GM12878 (cell line): ENCODE measurements around the gene ASXL2. TPM values are rescaled to one million over a fixed set of nuclear protein-coding genes. Genes with fewer than 3 reads are reported as not detected.

ENCODE experiments used
- ATAC-seq: fragments of 200-7000 bp; cut with Tn5 transposase; 3 replicates; pipeline ENCODE4 v1.9.1; 2020; ENCODE audit warnings: mild to moderate bottlenecking, moderate library complexity
- BruUV-seq: library from RNA; stranded (reverse); fragments of 400-500 nt; replicated peaks from 2 replicates; lab custom pipeline; 2021; lab: Mats Ljungman, UMichigan
- CTCF ChIA-PET: fragments of 300-600 bp; sonication (Branson Sonifier 250); formaldehyde crosslinking; extraction: SDS; loops from one replicate; lab custom pipeline; 2021; ENCODE audit warnings: inconsistent platforms; lab: Yijun Ruan, JAX
- POLR2A ChIA-PET: fragments of 350-600 bp; formaldehyde crosslinking; extraction: SDS; loops from one replicate; lab custom pipeline; 2021; ENCODE audit warnings: inconsistent platforms; lab: Charles Lee
- RAD21 ChIA-PET: fragments of 300-600 bp; sonication (Branson Sonifier 250); formaldehyde crosslinking; loops from one replicate; lab custom pipeline; 2023; ENCODE audit warnings: antibody characterized with exemption; ENCODE audit not compliant: unreplicated experiment; lab: Charles Lee
- SMC1A ChIA-PET: fragments of 300-600 bp; sonication (Branson Sonifier 250); formaldehyde crosslinking; loops from one replicate; lab custom pipeline; 2023; ENCODE audit not compliant: unreplicated experiment, uncharacterized antibody; lab: Charles Lee
- DNase-seq: peaks from one replicate; pipeline ENCODE4 v3.0.0-alpha.2; 2011; ENCODE audit warnings: low read depth, low spot score
- FAIRE-seq: peaks from 3 replicates; lab custom pipeline; 2011; peaks lifted over from hg19 to GRCh38; lab: Jason Lieb, UNC
- H2AFZ ChIP-seq: 2 replicates; pipeline ENCODE4 v1.6.0; 2011; ENCODE audit warnings: low read depth, low read length, control low read depth; ENCODE audit not compliant: control insufficient read depth
- H3K27ac ChIP-seq: 2 replicates; pipeline ENCODE4 v1.5.1; 2011; ENCODE audit warnings: control low read depth; ENCODE audit not compliant: control insufficient read depth, insufficient read depth
- H3K27me3 ChIP-seq, 2 experiments: replicated peaks in 1 of 2; 2 replicates each; pipeline versions ENCODE4 v1.6.0 to v1.6.1; 2011; ENCODE audit warnings: low read length in 1 of 2; ENCODE audit not compliant: control insufficient read depth in 2 of 2, insufficient read depth in 2 of 2
- H3K36me3 ChIP-seq, 2 experiments: 2 replicates each; pipeline ENCODE4 v1.5.1; 2011; ENCODE audit warnings: low read length in 1 of 2; ENCODE audit not compliant: control insufficient read depth in 2 of 2, insufficient read depth in 2 of 2
- H3K4me1 ChIP-seq: 2 replicates; pipeline ENCODE4 v1.6.1; 2011; ENCODE audit warnings: mild to moderate bottlenecking, low read length, moderate library complexity, mixed read lengths; ENCODE audit not compliant: control insufficient read depth, insufficient read depth
- H3K4me2 ChIP-seq: 2 replicates; pipeline ENCODE4 v1.6.0; 2011; ENCODE audit warnings: control low read depth; ENCODE audit not compliant: control insufficient read depth, insufficient read depth
- H3K4me3 ChIP-seq: fragments of 200-600 bp; sonication (generic); 2 replicates; pipeline ENCODE4 v1.5.1; 2016
- H3K79me2 ChIP-seq: 2 replicates; pipeline ENCODE4 v1.6.0; 2011; ENCODE audit warnings: low read length; ENCODE audit not compliant: control insufficient read depth, insufficient read depth
- H3K9ac ChIP-seq: 2 replicates; pipeline ENCODE4 v1.8.0; 2011; ENCODE audit warnings: low read length, control low read depth, mixed read lengths; ENCODE audit not compliant: control insufficient read depth, insufficient read depth
- H3K9me3 ChIP-seq: replicated peaks from 3 replicates; pipeline ENCODE4 v1.5.1; 2011; ENCODE audit warnings: mild to moderate bottlenecking, low read length; ENCODE audit not compliant: control insufficient read depth, insufficient read depth
- H4K20me1 ChIP-seq: 2 replicates; pipeline ENCODE4 v1.6.0; 2011; ENCODE audit not compliant: control insufficient read depth, insufficient read depth
- CHD1 ChIP-seq: IDR thresholded peaks from 2 replicates; pipeline ENCODE4 v1.6.1; 2012; ENCODE audit warnings: low read depth, low read length, improper control_type of control experiment
- CREB1 ChIP-seq: IDR thresholded peaks from 2 replicates; pipeline ENCODE4 v1.6.1; 2012; ENCODE audit warnings: low read depth, mild to moderate bottlenecking, inconsistent platforms
- FOS ChIP-seq: IDR thresholded peaks from 3 replicates; pipeline ENCODE4 v1.6.1; 2011; ENCODE audit warnings: borderline replicate concordance; ENCODE audit not compliant: insufficient read length; ENCODE audit errors: extremely low read depth
- GABPA ChIP-seq: IDR thresholded peaks from 2 replicates; pipeline ENCODE4 v1.6.1; 2014; ENCODE audit warnings: antibody characterized with exemption, low read depth, mild to moderate bottlenecking, inconsistent platforms
- HDGF ChIP-seq: fragments of 450-650 bp; IDR thresholded peaks from 2 replicates; pipeline ENCODE4 v1.6.1; 2016; ENCODE audit warnings: antibody characterized with exemption
- MTA2 ChIP-seq: fragments of 450-650 bp; IDR thresholded peaks from 2 replicates; pipeline ENCODE4 v1.6.1; 2016; ENCODE audit warnings: low read depth, mild to moderate bottlenecking, moderate library complexity
- MTA3 ChIP-seq: IDR thresholded peaks from 2 replicates; pipeline ENCODE4 v1.6.1; 2012; ENCODE audit warnings: low read length, inconsistent platforms, borderline replicate concordance
- MXI1 ChIP-seq: fragments of 150-350 bp; IDR thresholded peaks from 2 replicates; pipeline ENCODE4 v1.6.1; 2011; ENCODE audit warnings: low read depth, mild to moderate bottlenecking, inconsistent platforms, low read length, improper control_type of control experiment
- NR2F1 ChIP-seq: fragments of 450-650 bp; conservative IDR thresholded peaks from 2 replicates; pipeline ENCODE4 v1.6.1; 2017; ENCODE audit warnings: mild to moderate bottlenecking
- PKNOX1 ChIP-seq: fragments of 450-650 bp; IDR thresholded peaks from 2 replicates; pipeline ENCODE4 v1.6.1; 2016; ENCODE audit warnings: mild to moderate bottlenecking
- RFX5 ChIP-seq: IDR thresholded peaks from 2 replicates; pipeline ENCODE4 v1.6.1; 2011; ENCODE audit warnings: low read depth, low read length, improper control_type of control experiment
- SMARCA5 ChIP-seq: fragments of 450-650 bp; IDR thresholded peaks from 2 replicates; pipeline ENCODE4 v1.6.1; 2017; ENCODE audit warnings: mild to moderate bottlenecking
- SMC3 ChIP-seq: IDR thresholded peaks from 2 replicates; pipeline ENCODE4 v1.6.1; 2011; ENCODE audit warnings: low read length, improper control_type of control experiment, borderline replicate concordance
- YY1 ChIP-seq: IDR thresholded peaks from 2 replicates; pipeline ENCODE4 v1.6.1; 2011; ENCODE audit warnings: low read depth, mild to moderate bottlenecking, low read length
- ZNF217 ChIP-seq: fragments of 450-650 bp; IDR thresholded peaks from 2 replicates; pipeline ENCODE4 v1.6.1; 2017; ENCODE audit warnings: antibody characterized with exemption, mild to moderate bottlenecking
- ZNF24 ChIP-seq: fragments of 450-650 bp; IDR thresholded peaks from 2 replicates; pipeline ENCODE4 v1.6.1; 2017; ENCODE audit warnings: antibody characterized with exemption, mild to moderate bottlenecking
- WGBS: methylation state at CpG from one replicate; pipeline ENCODE4 v1.1.6; 2016; ENCODE audit warnings: low lambda C conversion rate; ENCODE audit not compliant: insufficient replicate concordance, insufficient coverage; ENCODE audit errors: missing lambda C conversion rate; 5-methylcytosine and 5-hydroxymethylcytosine counted together
- in situ Hi-C: fragments of 300-500 bp; cut with MboI; formaldehyde crosslinking; loops from 9 replicates; pipeline ENCODE4 v1.14.3; 2018; ENCODE audit warnings: mixed read lengths
- intact Hi-C: fragments of 100-400 bp; cut with micrococcal nuclease; formaldehyde crosslinking; loops from one replicate; pipeline ENCODE4 v1.14.2; 2022; ENCODE audit not compliant: unreplicated experiment
- polyA plus RNA-seq, 11 experiments: library from polyadenylated mRNA; depleted of rRNA in 4 of 11; unstranded in 6 of 11; stranded (reverse) in 5 of 11; fragments of >200 nt; fragmentation: Nextera tagmentation in 4 of 11; fragmentation: Illumina TruSeq in 1 of 11; extraction: Ambion mirVana in 4 of 11; extraction: Trizol in 1 of 11; gene quantifications; 1 replicate in 1 of 11; 2 replicates in 10 of 11; pipeline versions ENCODE4 v1.2.1 to v1.2.3, GENCODE V29; 2011 to 2016; ENCODE audit warnings: inconsistent platforms in 2 of 11, missing spikeins in 2 of 11, low read depth in 1 of 11
- total RNA-seq, 4 experiments: library from RNA; depleted of rRNA in 3 of 4; stranded (reverse); fragments of >200 nt in 3 of 4; fragmentation: Illumina TruSeq in 1 of 4; extraction: Trizol in 1 of 4; gene quantifications; 2 replicates each; pipeline versions ENCODE4 v1.2.1 to v1.2.3, GENCODE V29; 2013 to 2021
- TF ChIP-seq, protein P1 (sequence below): fragments of 450-650 bp; IDR thresholded peaks from 2 replicates; pipeline ENCODE4 v1.6.1; 2018; ENCODE audit warnings: borderline replicate concordance, mild to moderate bottlenecking; ENCODE audit not compliant: partially characterized antibody
- TF ChIP-seq, protein P2 (sequence below): IDR thresholded peaks from 2 replicates; pipeline ENCODE4 v1.6.1; 2011; ENCODE audit warnings: borderline replicate concordance, low read depth, mild to moderate bottlenecking, moderate library complexity, low read length; ENCODE audit not compliant: insufficient read depth, poor library complexity, severe bottlenecking

ASXL2 gene
- total and polyA plus RNA-seq, 10 of the 15 experiments (the other 5 are each of a cell fraction or from before 2014, with no cell fraction given) = 1.3 to 17.7 (median 5.5) TPM

GRCh38 chr2:25688236-25688635 is 190.1 kb downstream of the ASXL2 start:
- no peak for TF ChIP-seq MXI1
- no peak for TF ChIP-seq NR2F1
- TF ChIP-seq ZNF24 = no peak
- no peak for TF ChIP-seq SMARCA5
- no peak for TF ChIP-seq MTA2
- no peak for TF ChIP-seq PKNOX1
- TF ChIP-seq SMC3 = no peak
- no peak for TF ChIP-seq MTA3
- TF ChIP-seq ZNF217 = no peak
- TF ChIP-seq FOS = no peak
- TF ChIP-seq CREB1 = no peak
- no peak for TF ChIP-seq GABPA
- no peak for TF ChIP-seq CHD1
- TF ChIP-seq, protein P1, sequence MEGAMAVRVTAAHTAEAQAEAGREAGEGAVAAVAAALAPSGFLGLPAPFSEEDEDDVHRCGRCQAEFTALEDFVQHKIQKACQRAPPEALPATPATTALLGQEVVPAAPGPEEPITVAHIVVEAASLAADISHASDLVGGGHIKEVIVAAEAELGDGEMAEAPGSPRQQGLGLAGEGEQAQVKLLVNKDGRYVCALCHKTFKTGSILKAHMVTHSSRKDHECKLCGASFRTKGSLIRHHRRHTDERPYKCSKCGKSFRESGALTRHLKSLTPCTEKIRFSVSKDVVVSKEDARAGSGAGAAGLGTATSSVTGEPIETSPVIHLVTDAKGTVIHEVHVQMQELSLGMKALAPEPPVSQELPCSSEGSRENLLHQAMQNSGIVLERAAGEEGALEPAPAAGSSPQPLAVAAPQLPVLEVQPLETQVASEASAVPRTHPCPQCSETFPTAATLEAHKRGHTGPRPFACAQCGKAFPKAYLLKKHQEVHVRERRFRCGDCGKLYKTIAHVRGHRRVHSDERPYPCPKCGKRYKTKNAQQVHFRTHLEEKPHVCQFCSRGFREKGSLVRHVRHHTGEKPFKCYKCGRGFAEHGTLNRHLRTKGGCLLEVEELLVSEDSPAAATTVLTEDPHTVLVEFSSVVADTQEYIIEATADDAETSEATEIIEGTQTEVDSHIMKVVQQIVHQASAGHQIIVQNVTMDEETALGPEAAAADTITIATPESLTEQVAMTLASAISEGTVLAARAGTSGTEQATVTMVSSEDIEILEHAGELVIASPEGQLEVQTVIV = no peak
- TF ChIP-seq, protein P2, sequence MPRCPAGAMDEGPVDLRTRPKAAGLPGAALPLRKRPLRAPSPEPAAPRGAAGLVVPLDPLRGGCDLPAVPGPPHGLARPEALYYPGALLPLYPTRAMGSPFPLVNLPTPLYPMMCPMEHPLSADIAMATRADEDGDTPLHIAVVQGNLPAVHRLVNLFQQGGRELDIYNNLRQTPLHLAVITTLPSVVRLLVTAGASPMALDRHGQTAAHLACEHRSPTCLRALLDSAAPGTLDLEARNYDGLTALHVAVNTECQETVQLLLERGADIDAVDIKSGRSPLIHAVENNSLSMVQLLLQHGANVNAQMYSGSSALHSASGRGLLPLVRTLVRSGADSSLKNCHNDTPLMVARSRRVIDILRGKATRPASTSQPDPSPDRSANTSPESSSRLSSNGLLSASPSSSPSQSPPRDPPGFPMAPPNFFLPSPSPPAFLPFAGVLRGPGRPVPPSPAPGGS = no peak
- no peak for TF ChIP-seq YY1
- no peak for TF ChIP-seq HDGF
- TF ChIP-seq RFX5 = no peak
- Histone ChIP-seq H3K36me3 (no peaks in the 10 kb centered on the region), H3K27ac (no peak overlapping the region), H3K79me2 (no peaks in the 10 kb centered on the region), H3K4me2 (no peak overlapping the region), H3K4me3 (no peak overlapping the region), H3K9me3 (no peaks in the 10 kb centered on the region), H2AFZ (no peak overlapping the region), H3K9ac (no peak overlapping the region), H4K20me1 (no peaks in the 10 kb centered on the region), H3K4me1 (no peaks in the 10 kb centered on the region), H3K27me3 (no peaks in the 10 kb centered on the region)
- no peak for FAIRE-seq
- ChIA-PET CTCF (interaction anchor here (1.3 kb wide), 1 partner anchor 12 kb away, joined by 6 read pairs; no protein-coding TSS in a partner anchor), RAD21 (no interaction called here), POLR2A (no interaction called here), SMC1A (no interaction called here)
- ATAC-seq = no peak
- in situ Hi-C loops (no loop called here), intact Hi-C loops (no loop called here)
- BruUV-seq = no TSS peak
- 20% methylated on average over 3 of the region's 6 CpGs for WGBS
- no peak for DNase-seq
